KMS-11 (cell line): ENCODE results near the gene SERPINB1.

ENCODE experiments used
- H2AFZ ChIP-seq: fragments of 200-600 bp; sonication (generic); 2 replicates; pipeline ENCODE4 v1.6.1; 2016; ENCODE audit warnings: antibody characterized with exemption, mixed run types, low read depth
- H3K27ac ChIP-seq: fragments of 200-600 bp; sonication (generic); 2 replicates; pipeline ENCODE4 v1.6.1; 2016; ENCODE audit warnings: mild to moderate bottlenecking, mixed run types
- H3K27me3 ChIP-seq: fragments of 200-600 bp; sonication (generic); 2 replicates; pipeline ENCODE4 v1.6.1; 2017; ENCODE audit warnings: mild to moderate bottlenecking, low read depth, mixed run types, moderate library complexity; ENCODE audit not compliant: insufficient read depth
- H3K36me3 ChIP-seq: fragments of 200-600 bp; sonication (generic); 2 replicates; pipeline ENCODE4 v1.6.1; 2017; ENCODE audit warnings: mild to moderate bottlenecking, mixed run types; ENCODE audit not compliant: insufficient read depth
- H3K4me1 ChIP-seq: fragments of 200-600 bp; sonication (generic); 2 replicates; pipeline ENCODE4 v1.6.1; 2016; ENCODE audit warnings: mild to moderate bottlenecking, low read depth, mixed run types; ENCODE audit not compliant: poor library complexity, severe bottlenecking
- H3K4me2 ChIP-seq: fragments of 200-600 bp; sonication (generic); 2 replicates; pipeline ENCODE4 v1.7.0; 2016; ENCODE audit warnings: mild to moderate bottlenecking, mixed run types
- H3K4me3 ChIP-seq: fragments of 200-600 bp; sonication (generic); IDR thresholded peaks from 2 replicates; pipeline ENCODE4 v1.6.1; 2017; ENCODE audit warnings: low read depth, low read length, mixed read lengths; ENCODE audit not compliant: insufficient read depth
- H3K79me2 ChIP-seq: fragments of 200-600 bp; sonication (generic); 2 replicates; pipeline ENCODE4 v1.6.1; 2016; ENCODE audit warnings: low read depth, mixed run types; ENCODE audit not compliant: insufficient read depth
- H3K9ac ChIP-seq: fragments of 200-600 bp; sonication (generic); 2 replicates; pipeline ENCODE4 v1.6.1; 2016; ENCODE audit warnings: mild to moderate bottlenecking, mixed run types
- H4K20me1 ChIP-seq: fragments of 200-600 bp; sonication (generic); 2 replicates; pipeline ENCODE4 v1.6.1; 2016; ENCODE audit warnings: mild to moderate bottlenecking, mixed run types; ENCODE audit not compliant: insufficient read depth
- CTCF ChIP-seq: fragments of 200-600 bp; sonication (generic); conservative IDR thresholded peaks from 2 replicates; pipeline ENCODE4 v1.6.1; 2017; ENCODE audit warnings: low read depth, mild to moderate bottlenecking, antibody characterized with exemption, low read length, moderate library complexity, mixed read lengths

Gene SERPINB1

GRCh38 chr6:2871953-2872352 is 30.3 kb upstream of the SERPINB1 start:
- Histone ChIP-seq H3K4me3 (no peak overlapping the region), H4K20me1 (no peaks in the 10 kb centered on the region), H3K9ac (no peak overlapping the region), H3K36me3 (no peaks in the 10 kb centered on the region), H3K27ac (no peak overlapping the region), H3K4me1 (peaks cover 8% of the 10 kb centered on the region), H3K79me2 (no peaks in the 10 kb centered on the region), H3K4me2 (no peak overlapping the region), H3K27me3 (no peaks in the 10 kb centered on the region), H2AFZ (no peak overlapping the region)
- no peak for TF ChIP-seq CTCF

GRCh38 chr6:2871102-2871501 is 29.4 kb upstream of the SERPINB1 start:
- Histone ChIP-seq H4K20me1 (no peaks in the 10 kb centered on the region), H3K9ac (no peak overlapping the region), H3K27me3 (no peaks in the 10 kb centered on the region), H3K4me3 (no peak overlapping the region), H3K4me2 (no peak overlapping the region), H2AFZ (no peak overlapping the region), H3K36me3 (no peaks in the 10 kb centered on the region), H3K79me2 (no peaks in the 10 kb centered on the region), H3K4me1 (peaks cover 8% of the 10 kb centered on the region), H3K27ac (no peak overlapping the region)
- no peak for TF ChIP-seq CTCF

GRCh38 chr6:2870046-2870636 is 28.5 kb upstream of the SERPINB1 start:
- Histone ChIP-seq H3K4me3 (no peak overlapping the region), H3K36me3 (no peaks in the 10 kb centered on the region), H3K4me2 (no peak overlapping the region), H3K79me2 (no peaks in the 10 kb centered on the region), H3K27ac (no peak overlapping the region), H3K27me3 (no peaks in the 10 kb centered on the region), H3K9ac (no peak overlapping the region), H3K4me1 (peaks cover 9% of the 10 kb centered on the region), H2AFZ (no peak overlapping the region), H4K20me1 (no peaks in the 10 kb centered on the region)
- TF ChIP-seq CTCF, result no peak

- H2AFZ ChIP-seq, result no peak overlapping the region
- H3K9ac ChIP-seq, result no peak overlapping the region
- no peaks in the 10 kb centered on the region for H3K27me3 ChIP-seq
- no peaks in the 10 kb centered on the region for H4K20me1 ChIP-seq
- no peak overlapping the region for H3K4me2 ChIP-seq
- no peak overlapping the region for H3K4me3 ChIP-seq
- H3K27ac ChIP-seq, result no peak overlapping the region
- TF ChIP-seq CTCF, result no peak
- H3K4me1 ChIP-seq, result peaks cover 20% of the 10 kb centered on the region
- H3K36me3 ChIP-seq, result no peaks in the 10 kb centered on the region
- H3K79me2 ChIP-seq, result no peaks in the 10 kb centered on the region
Measured at GRCh38 chr6:2868637-2869036, 27.0 kb upstream of the SERPINB1 start.
